Calu3 (cell line): ENCODE measurements around the gene LTV1. TPM values are rescaled to one million over a fixed set of nuclear protein-coding genes. Genes with fewer than 3 reads are reported as not detected.

Experiments
- BruUV-seq: library from RNA; stranded (reverse); fragments of 400-500 nt; replicated peaks from 2 replicates; lab custom pipeline; 2021; lab: Mats Ljungman, UMichigan
- CTCF ChIA-PET: fragments of 300-600 bp; sonication (Branson Sonifier 250); formaldehyde crosslinking; loops from one replicate; lab custom pipeline; 2022; ENCODE audit warnings: antibody characterized with exemption; lab: Charles Lee
- DNase-seq: peaks from one replicate; pipeline ENCODE4 v3.0.0; 2022
- H3K27ac Mint-ChIP-seq: one replicate; pipeline ENCODE4 v1.8.0; 2022; ENCODE audit warnings: mixed read lengths; ENCODE audit not compliant: unreplicated experiment
- H3K27me3 Mint-ChIP-seq: one replicate; pipeline ENCODE4 v1.8.0; 2022; ENCODE audit warnings: mixed read lengths; ENCODE audit not compliant: unreplicated experiment
- H3K36me3 Mint-ChIP-seq: one replicate; pipeline ENCODE4 v1.8.0; 2022; ENCODE audit warnings: mild to moderate bottlenecking, moderate library complexity, mixed read lengths; ENCODE audit not compliant: insufficient read depth, unreplicated experiment
- H3K4me1 Mint-ChIP-seq: one replicate; pipeline ENCODE4 v1.8.0; 2022; ENCODE audit warnings: mild to moderate bottlenecking, low read depth, mixed read lengths; ENCODE audit not compliant: unreplicated experiment
- H3K4me3 Mint-ChIP-seq: one replicate; pipeline ENCODE4 v1.8.0; 2022; ENCODE audit warnings: mild to moderate bottlenecking, low read depth, moderate library complexity, mixed read lengths; ENCODE audit not compliant: unreplicated experiment
- H3K9me3 Mint-ChIP-seq: one replicate; pipeline ENCODE4 v1.8.0; 2022; ENCODE audit warnings: low read depth, mixed read lengths; ENCODE audit not compliant: unreplicated experiment
- CTCF ChIP-seq: fragments of 200-600 bp; IDR thresholded peaks from one replicate; pipeline ENCODE4 v1.8.0; 2022; ENCODE audit warnings: antibody characterized with exemption; ENCODE audit not compliant: unreplicated experiment
- intact Hi-C: fragments of 100-400 bp; cut with micrococcal nuclease; formaldehyde crosslinking; loops from one replicate; pipeline ENCODE4 v1.10.0; 2022; ENCODE audit not compliant: unreplicated experiment
- total RNA-seq: library from RNA; stranded (reverse); gene quantifications from 2 replicates; pipeline ENCODE4 v1.2.3, GENCODE V29; 2022

LTV1 gene
- total RNA-seq, 1 experiment from 2014 or later: 21.8 TPM

GRCh38 chr6:143857651-143858050 is 14.5 kb downstream of the LTV1 start:
- no TSS peak for BruUV-seq
- Mint-ChIP-seq H3K4me1 (peaks cover 10% of the 10 kb centered on the region), H3K36me3 (peaks cover 13% of the 10 kb centered on the region), H3K4me3 (no peak overlapping the region), H3K9me3 (peaks cover 7% of the 10 kb centered on the region), H3K27me3 (no peaks in the 10 kb centered on the region), H3K27ac (no peak overlapping the region)
- CTCF ChIA-PET: no interaction called here
- DNase-seq: no peak
- intact Hi-C loops: no loop called here
- no peak for TF ChIP-seq CTCF

GRCh38 chr6:143859891-143860660 is 16.9 kb downstream of the LTV1 start:
- no TSS peak for BruUV-seq
- TF ChIP-seq CTCF: no peak
- Mint-ChIP-seq H3K27me3 (no peaks in the 10 kb centered on the region), H3K4me3 (no peak overlapping the region), H3K36me3 (peaks cover 14% of the 10 kb centered on the region), H3K27ac (no peak overlapping the region), H3K9me3 (peaks cover 2% of the 10 kb centered on the region), H3K4me1 (no peaks in the 10 kb centered on the region)
- CTCF ChIA-PET: no interaction called here
- no peak for DNase-seq
- intact Hi-C loops: no loop called here

GRCh38 chr6:143863771-143864170 is 20.6 kb downstream of the LTV1 start:
- intact Hi-C loops: no loop called here
- no peak for DNase-seq
- Mint-ChIP-seq H3K36me3 (peaks cover 14% of the 10 kb centered on the region), H3K4me1 (no peaks in the 10 kb centered on the region), H3K27me3 (no peaks in the 10 kb centered on the region), H3K9me3 (no peaks in the 10 kb centered on the region), H3K4me3 (no peak overlapping the region), H3K27ac (no peak overlapping the region)
- CTCF ChIA-PET: no interaction called here
- no peak for TF ChIP-seq CTCF
- BruUV-seq: no TSS peak

- H3K4me3 Mint-ChIP-seq: no peak within 1 kb of the TSS
- no peaks in the 10 kb centered on the region for H3K27me3 Mint-ChIP-seq
- H3K36me3 Mint-ChIP-seq: peaks cover 14% of the 10 kb centered on the region
- H3K9me3 Mint-ChIP-seq: no peaks in the 10 kb centered on the region
- H3K27ac Mint-ChIP-seq: no peak within 1 kb of the TSS
- no peak for TF ChIP-seq CTCF
- DNase-seq: no peak
- intact Hi-C loops: no loop called here
- BruUV-seq: no TSS peak
- CTCF ChIA-PET: no interaction called here
- H3K4me1 Mint-ChIP-seq: no peaks in the 10 kb centered on the region
Observed at GRCh38 chr6:143864234-143864633, 21.1 kb downstream of the LTV1 start, which contains the start of gene ZC2HC1B. ZC2HC1B (plus strand) TSS chr6:143864474; CDS start chr6:143864540, 66 bp downstream.
